ENCODE data around the gene MYB. TPM values are rescaled to one million over a fixed set of nuclear protein-coding genes. Genes with fewer than 3 reads are reported as not detected.

MYB gene
- total RNA-seq, 2 experiments from 2014 or later, result 7.5 to 8.2 TPM

DNA sequence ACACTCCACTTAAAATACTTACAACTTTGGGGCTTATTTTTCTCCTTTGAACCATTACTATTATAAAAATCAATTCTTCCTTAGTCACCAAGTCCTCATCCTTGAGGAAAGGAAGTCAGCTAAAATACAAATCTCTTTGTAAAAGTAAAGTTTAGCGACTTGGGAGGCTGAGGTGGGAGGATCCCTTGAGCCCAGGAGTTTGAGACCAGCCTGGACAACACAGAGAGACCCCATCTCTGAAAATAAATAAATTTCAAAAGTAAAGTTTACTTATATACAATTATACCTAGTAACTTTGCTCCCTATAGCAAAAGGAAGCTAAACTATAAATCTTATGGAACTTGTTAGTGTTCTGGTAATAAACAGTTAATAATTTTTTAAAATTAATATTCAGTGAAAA lies 40.4 kb downstream of the MYB start:
- DNase-seq, result no peak
- Mint-ChIP-seq H3K9me3 (ENCODE audit: insufficient read depth) (no peaks in the 10 kb centered on the region), H3K4me3 (no peak overlapping the region), H3K4me1 (ENCODE audit: low read depth) (peaks cover 10% of the 10 kb centered on the region), H3K27me3 (ENCODE audit: low read depth) (no peaks in the 10 kb centered on the region), H3K27ac (no peak overlapping the region), H3K36me3 (ENCODE audit: low read depth) (peaks cover 26% of the 10 kb centered on the region)
- ATAC-seq, result no peak
- ChIA-PET POLR2A (interaction anchor here (0.9 to 1.3 kb wide), 2 partner anchors 9 to 37 kb away, joined by 3 read pairs; no protein-coding TSS in a partner anchor), CTCF (interaction anchor here (1.1 kb wide), 1 partner anchor 202 kb away, joined by 5 read pairs; no protein-coding TSS in a partner anchor)

- H3K27ac Mint-ChIP-seq, result no peak overlapping the region
- peaks cover 24% of the 10 kb centered on the region for H3K36me3 Mint-ChIP-seq (ENCODE audit: low read depth)
- H3K9me3 Mint-ChIP-seq (ENCODE audit: insufficient read depth), result no peaks in the 10 kb centered on the region
- no peaks in the 10 kb centered on the region for H3K27me3 Mint-ChIP-seq (ENCODE audit: low read depth)
- ATAC-seq (no peak), DNase-seq (no peak)
- H3K4me1 Mint-ChIP-seq (ENCODE audit: low read depth), result peaks cover 20% of the 10 kb centered on the region
- ChIA-PET POLR2A (no interaction called here), CTCF (interaction anchor here (0.8 to 1.1 kb wide), 2 partner anchors 8 to 201 kb away, joined by 4 to 5 read pairs; no protein-coding TSS in a partner anchor)
- H3K4me3 Mint-ChIP-seq, result no peak overlapping the region
These were observed 41.5 kb downstream of the MYB start for GRCh38 chr6:135222623-135223022.

GRCh38 chr6:135224037-135224647 lies 43.0 kb downstream of the MYB start:
- H3K4me1 Mint-ChIP-seq (ENCODE audit: low read depth), result peaks cover 23% of the 10 kb centered on the region
- ATAC-seq, result peak; percentile 71
- H3K27me3 Mint-ChIP-seq (ENCODE audit: low read depth), result no peaks in the 10 kb centered on the region
- peak overlapping the region; percentile 74 for H3K27ac Mint-ChIP-seq
- POLR2A ChIA-PET, result no interaction called here
- peak overlapping the region; percentile 63 for H3K4me3 Mint-ChIP-seq
- CTCF ChIA-PET, result interaction anchor here (0.8 kb wide), 1 partner anchor 10 kb away, joined by 3 read pairs; no protein-coding TSS in a partner anchor
- no peaks in the 10 kb centered on the region for H3K9me3 Mint-ChIP-seq (ENCODE audit: insufficient read depth)
- H3K36me3 Mint-ChIP-seq (ENCODE audit: low read depth), result peaks cover 16% of the 10 kb centered on the region
- DNase-seq, result no peak

GRCh38 chr6:135225911-135226310 lies 44.8 kb downstream of the MYB start:
- Mint-ChIP-seq H3K27me3 (ENCODE audit: low read depth) (no peaks in the 10 kb centered on the region), H3K36me3 (ENCODE audit: low read depth) (peaks cover 7% of the 10 kb centered on the region), H3K9me3 (ENCODE audit: insufficient read depth) (no peaks in the 10 kb centered on the region), H3K27ac (no peak overlapping the region), H3K4me3 (no peak overlapping the region), H3K4me1 (ENCODE audit: low read depth) (peaks cover 26% of the 10 kb centered on the region)
- POLR2A ChIA-PET, result no interaction called here
- no peak for ATAC-seq
- DNase-seq, result no peak
- CTCF ChIA-PET, result no interaction called here

DNA sequence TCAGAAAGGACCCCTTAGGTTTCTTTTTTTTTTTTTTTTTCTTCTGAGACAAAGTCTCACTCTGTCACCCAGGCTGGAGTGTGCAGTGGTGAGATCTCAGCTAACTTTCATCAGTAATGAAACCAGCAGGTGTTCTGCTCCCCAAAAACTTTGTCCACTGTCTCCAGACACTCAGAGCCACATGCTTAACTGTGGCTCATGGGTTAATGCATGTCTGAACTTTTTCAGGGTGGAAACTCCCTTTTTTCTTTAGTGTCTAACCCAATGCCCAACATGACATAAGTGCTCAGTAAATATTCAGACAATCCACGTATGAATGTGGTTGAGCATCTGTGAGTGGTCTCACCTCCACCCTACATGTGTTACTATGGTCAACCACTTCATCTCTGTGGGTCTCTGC lies 45.4 kb downstream of the MYB start:
- DNase-seq (no peak), ATAC-seq (no peak)
- ChIA-PET POLR2A (no interaction called here), CTCF (no interaction called here)
- Mint-ChIP-seq H3K4me1 (ENCODE audit: low read depth) (peaks cover 31% of the 10 kb centered on the region), H3K4me3 (no peak overlapping the region), H3K27me3 (ENCODE audit: low read depth) (no peaks in the 10 kb centered on the region), H3K9me3 (ENCODE audit: insufficient read depth) (no peaks in the 10 kb centered on the region), H3K27ac (no peak overlapping the region), H3K36me3 (ENCODE audit: low read depth) (peaks cover 7% of the 10 kb centered on the region)

- ATAC-seq (no peak), DNase-seq (no peak)
- Mint-ChIP-seq H3K4me1 (ENCODE audit: low read depth) (peaks cover 36% of the 10 kb centered on the region), H3K9me3 (ENCODE audit: insufficient read depth) (no peaks in the 10 kb centered on the region), H3K36me3 (ENCODE audit: low read depth) (peaks cover 4% of the 10 kb centered on the region), H3K27me3 (ENCODE audit: low read depth) (no peaks in the 10 kb centered on the region), H3K27ac (no peak overlapping the region), H3K4me3 (no peak overlapping the region)
- CTCF ChIA-PET, result no interaction called here
- POLR2A ChIA-PET, result no interaction called here
These were observed 46.2 kb downstream of the MYB start for GRCh38 chr6:135227349-135227748.

GRCh38 chr6:135227758-135228157 lies 46.6 kb downstream of the MYB start:
- ChIA-PET POLR2A (interaction anchor here (0.6 kb wide), 1 partner anchor 16 kb away, joined by 3 read pairs; no protein-coding TSS in a partner anchor), CTCF (no interaction called here)
- Mint-ChIP-seq H3K27me3 (ENCODE audit: low read depth) (no peaks in the 10 kb centered on the region), H3K4me3 (no peak overlapping the region), H3K27ac (no peak overlapping the region), H3K4me1 (ENCODE audit: low read depth) (peaks cover 36% of the 10 kb centered on the region), H3K36me3 (ENCODE audit: low read depth) (peaks cover 4% of the 10 kb centered on the region), H3K9me3 (ENCODE audit: insufficient read depth) (no peaks in the 10 kb centered on the region)
- DNase-seq (no peak), ATAC-seq (no peak)

- DNase-seq (no peak), ATAC-seq (no peak)
- CTCF ChIA-PET, result no interaction called here
- Mint-ChIP-seq H3K4me1 (ENCODE audit: low read depth) (peaks cover 32% of the 10 kb centered on the region), H3K27me3 (ENCODE audit: low read depth) (no peaks in the 10 kb centered on the region), H3K4me3 (no peak overlapping the region), H3K9me3 (ENCODE audit: insufficient read depth) (no peaks in the 10 kb centered on the region), H3K27ac (no peak overlapping the region), H3K36me3 (ENCODE audit: low read depth) (peaks cover 4% of the 10 kb centered on the region)
- POLR2A ChIA-PET, result interaction anchor here (0.6 kb wide), 1 partner anchor 206 kb away, joined by 3 read pairs; no protein-coding TSS in a partner anchor
These were observed 47.4 kb downstream of the MYB start for GRCh38 chr6:135228486-135228885.

- no peaks in the 10 kb centered on the region for H3K9me3 Mint-ChIP-seq (ENCODE audit: insufficient read depth)
- DNase-seq (no peak), ATAC-seq (no peak)
- no peak overlapping the region for H3K27ac Mint-ChIP-seq
- H3K36me3 Mint-ChIP-seq (ENCODE audit: low read depth), result no peaks in the 10 kb centered on the region
- H3K4me1 Mint-ChIP-seq (ENCODE audit: low read depth), result peaks cover 35% of the 10 kb centered on the region
- CTCF ChIA-PET, result interaction anchor here (1.5 kb wide), 1 partner anchor 193 kb away, joined by 5 read pairs; no protein-coding TSS in a partner anchor
- H3K4me3 Mint-ChIP-seq, result no peak overlapping the region
- POLR2A ChIA-PET, result interaction anchor here (1.0 kb wide), 1 partner anchor 8 kb away, joined by 3 read pairs; no protein-coding TSS in a partner anchor
- no peaks in the 10 kb centered on the region for H3K27me3 Mint-ChIP-seq (ENCODE audit: low read depth)
These were observed 48.9 kb downstream of the MYB start for GRCh38 chr6:135229996-135230395.

DNA sequence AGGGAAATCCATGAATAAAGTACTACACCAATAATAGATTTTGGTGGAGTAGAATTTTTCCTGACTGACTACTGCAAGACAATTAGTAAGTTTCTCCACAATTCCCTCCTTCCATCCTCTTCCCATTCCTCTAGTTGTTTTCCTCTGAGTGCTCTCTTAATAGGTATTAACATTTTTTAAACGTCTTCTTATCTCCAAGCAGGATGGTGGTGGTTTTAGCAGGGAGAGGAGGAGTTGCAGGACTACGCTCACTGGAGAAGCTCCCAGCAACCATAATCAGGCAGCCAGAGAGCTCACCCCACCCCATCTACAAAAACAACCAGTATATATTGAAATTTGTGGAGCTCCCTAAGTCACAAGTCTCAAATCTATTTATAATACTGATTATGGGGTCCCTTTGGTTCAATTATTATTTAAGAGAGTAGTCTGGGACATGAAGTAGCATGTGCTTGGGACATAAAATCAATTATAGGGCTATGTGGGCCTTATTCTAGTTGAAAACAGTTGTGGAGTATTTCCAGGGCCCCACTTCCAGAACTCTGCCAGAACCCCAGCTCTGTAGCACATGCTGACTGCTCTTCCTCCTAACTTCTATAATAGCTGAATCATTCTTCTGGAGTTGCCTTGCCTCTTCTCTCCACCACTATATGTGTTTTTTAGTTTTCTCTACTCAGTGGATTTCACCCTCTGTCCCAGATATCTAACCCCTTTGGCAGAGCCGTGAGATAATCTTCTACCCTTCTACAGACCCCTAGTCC lies 49.8 kb downstream of the MYB start:
- CTCF ChIA-PET, result interaction anchor here (1.0 to 1.5 kb wide), 2 partner anchors 9 to 192 kb away, joined by 4 to 5 read pairs; no protein-coding TSS in a partner anchor
- H3K9me3 Mint-ChIP-seq (ENCODE audit: insufficient read depth), result no peaks in the 10 kb centered on the region
- H3K36me3 Mint-ChIP-seq (ENCODE audit: low read depth), result no peaks in the 10 kb centered on the region
- POLR2A ChIA-PET, result interaction anchor here (0.8 to 1.0 kb wide), 3 partner anchors 9 to 176 kb away, joined by 3 read pairs; partner anchors contain the start of gene HBS1L
- no peak overlapping the region for H3K27ac Mint-ChIP-seq
- DNase-seq, result no peak
- no peaks in the 10 kb centered on the region for H3K27me3 Mint-ChIP-seq (ENCODE audit: low read depth)
- no peak for ATAC-seq
- no peak overlapping the region for H3K4me3 Mint-ChIP-seq
- peaks cover 35% of the 10 kb centered on the region for H3K4me1 Mint-ChIP-seq (ENCODE audit: low read depth)

DNA sequence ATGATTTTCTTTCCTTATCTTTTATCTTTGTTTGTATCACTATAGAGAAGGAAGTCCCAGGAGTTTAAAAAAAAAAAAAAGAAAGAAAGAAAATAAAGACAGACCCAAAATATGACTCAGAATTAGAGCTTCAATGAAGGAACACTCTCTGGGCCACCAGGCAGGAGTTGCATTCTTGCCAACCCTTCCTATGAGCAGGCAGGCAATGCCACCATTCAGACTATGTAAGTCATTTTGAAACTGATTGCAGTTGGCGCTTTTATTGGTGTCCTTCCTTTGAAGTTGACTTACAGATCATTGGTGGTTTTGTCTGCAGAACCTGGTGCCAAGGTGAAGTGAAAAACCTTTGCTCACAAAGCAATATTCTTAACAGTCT lies 50.3 kb downstream of the MYB start:
- H3K36me3 Mint-ChIP-seq (ENCODE audit: low read depth), result no peaks in the 10 kb centered on the region
- peaks cover 38% of the 10 kb centered on the region for H3K4me1 Mint-ChIP-seq (ENCODE audit: low read depth)
- CTCF ChIA-PET, result interaction anchor here (1.0 to 1.5 kb wide), 2 partner anchors 9 to 192 kb away, joined by 4 to 5 read pairs; no protein-coding TSS in a partner anchor
- H3K27ac Mint-ChIP-seq, result no peak overlapping the region
- H3K27me3 Mint-ChIP-seq (ENCODE audit: low read depth), result no peaks in the 10 kb centered on the region
- DNase-seq (peak; percentile 32), ATAC-seq (peak; percentile 42)
- no peaks in the 10 kb centered on the region for H3K9me3 Mint-ChIP-seq (ENCODE audit: insufficient read depth)
- POLR2A ChIA-PET, result interaction anchor here (0.8 to 0.9 kb wide), 2 partner anchors 27 to 176 kb away, joined by 3 read pairs; partner anchors contain the start of gene HBS1L
- H3K4me3 Mint-ChIP-seq, result no peak overlapping the region
